ENCODE data around the gene NFKBIZ. TPM values are rescaled to one million over a fixed set of nuclear protein-coding genes. Genes with fewer than 3 reads are reported as not detected.
A peak's percentile ranks its signal among the peaks of the same experiment; 100 is the strongest.

NFKBIZ gene
- total and polyA plus RNA-seq, 9 of the 15 experiments (the other 6 are each of a cell fraction or from before 2014, with no cell fraction given): 1.2 to 13.7 (median 5.7) TPM

GRCh38 chr3:101849714-101850245 lies 466 bp downstream of the NFKBIZ start (continued):
- TF ChIP-seq REST (IDR thresholded peaks at IDR 0.05; ENCODE audit: borderline replicate concordance): peak; percentile 4; the same call in 1 of the 2 replicates
- no peak for TF ChIP-seq REST (CRISPR knock-in tag; IDR thresholded peaks at IDR 0.05; ENCODE audit: low read depth)
- peak; percentile 86 for TF ChIP-seq RBFOX2 (IDR thresholded peaks at IDR 0.05; ENCODE audit: low read depth, low read length)
- no peak for TF ChIP-seq HDAC1 (IDR thresholded peaks at IDR 0.05)
- TF ChIP-seq ZBTB1 (CRISPR knock-in tag; IDR thresholded peaks at IDR 0.05; ENCODE audit: borderline replicate concordance, low read depth): 0 out of 2 replicates have a peak, but pooled peaks have one; percentile 5
- peak; percentile 72 for TF ChIP-seq POLR2G (IDR thresholded peaks at IDR 0.05; ENCODE audit: low read depth, low read length)
- peak; percentile 31; the same call in 1 of the 2 replicates for TF ChIP-seq VEZF1 (CRISPR knock-in tag; IDR thresholded peaks at IDR 0.05)
- peak; percentile 34 for TF ChIP-seq PRPF4 (IDR thresholded peaks at IDR 0.05; ENCODE audit: insufficient read depth, low read depth, low read length, poor library complexity, severe bottlenecking)
- peak in 1 of 3 experiments; percentile 18; a peak in 1 of 6 replicates for TF ChIP-seq CTCF (IDR thresholded peaks at IDR 0.05 in 2 of 3, conservative IDR thresholded peaks at IDR 0.05 in 1 of 3; ENCODE audit: insufficient read depth in 2 of 3, low read depth in 1 of 3, low read length in 3 of 3)
- TF ChIP-seq ZNF232 (CRISPR knock-in tag; IDR thresholded peaks at IDR 0.05): no peak
